MCF 10A (cell line): ENCODE results near the gene BDKRB2. TPM values are rescaled to one million over a fixed set of nuclear protein-coding genes. Genes with fewer than 3 reads are reported as not detected.
"Not testable (repeated sequence)": the region's sequence is repeated elsewhere in the genome, so short reads cannot be mapped to it uniquely, and the experiment has no call there.

ENCODE experiments used
- BruUV-seq: library from RNA; stranded (reverse); fragments of 400-500 nt; replicated peaks from 2 replicates; lab custom pipeline; 2021; lab: Mats Ljungman, UMichigan
- CTCF ChIA-PET: fragments of 300-600 bp; sonication (Branson Sonifier 250); formaldehyde crosslinking; extraction: SDS; loops from one replicate; lab custom pipeline; 2021; ENCODE audit warnings: antibody characterized with exemption, inconsistent platforms; lab: Yijun Ruan, JAX
- POLR2A ChIA-PET: fragments of 300-600, 350-650 bp; sonication (Branson Sonifier 250); formaldehyde crosslinking; extraction: SDS; loops from one replicate; lab custom pipeline; 2020; ENCODE audit warnings: antibody characterized with exemption, inconsistent platforms; lab: Yijun Ruan, JAX
- DNase-seq: peaks from one replicate; pipeline ENCODE4 v3.0.0-alpha.2; 2018; ENCODE audit not compliant: unreplicated experiment
- H3K27ac Mint-ChIP-seq: one replicate; pipeline ENCODE4 v1.8.0; 2022; ENCODE audit warnings: mild to moderate bottlenecking, low read depth, mixed read lengths; ENCODE audit not compliant: unreplicated experiment
- H3K27me3 Mint-ChIP-seq: one replicate; pipeline ENCODE4 v1.8.0; 2022; ENCODE audit warnings: mixed read lengths; ENCODE audit not compliant: insufficient read depth, unreplicated experiment
- H3K36me3 Mint-ChIP-seq: one replicate; pipeline ENCODE4 v1.8.0; 2022; ENCODE audit warnings: mild to moderate bottlenecking, moderate library complexity, mixed read lengths; ENCODE audit not compliant: insufficient read depth, unreplicated experiment
- H3K4me1 Mint-ChIP-seq: one replicate; pipeline ENCODE4 v1.8.0; 2022; ENCODE audit warnings: mixed read lengths; ENCODE audit not compliant: insufficient read depth, unreplicated experiment
- H3K4me3 Mint-ChIP-seq: one replicate; pipeline ENCODE4 v1.8.0; 2022; ENCODE audit warnings: mild to moderate bottlenecking, moderate library complexity, mixed read lengths; ENCODE audit not compliant: unreplicated experiment
- H3K9me3 Mint-ChIP-seq: one replicate; pipeline ENCODE4 v1.8.0; 2022; ENCODE audit warnings: mixed read lengths; ENCODE audit not compliant: unreplicated experiment
- intact Hi-C: fragments of 100-400 bp; cut with micrococcal nuclease; formaldehyde crosslinking; loops from 2 replicates; pipeline ENCODE4 v1.14.1; 2022
- total RNA-seq: library from RNA; stranded (reverse); gene quantifications from 2 replicates; pipeline ENCODE4 v1.2.3, GENCODE V29; 2022
- TF ChIP-seq, protein P1 (sequence below): fragments of 200-600 bp; IDR thresholded peaks from one replicate; pipeline ENCODE4 v1.8.0; 2022; ENCODE audit warnings: antibody characterized with exemption, mild to moderate bottlenecking; ENCODE audit not compliant: unreplicated experiment

The BDKRB2 gene
- total RNA-seq, 1 experiment from 2014 or later, result 2.8 TPM

GRCh38 chr14:96240641-96241040 is 36.0 kb downstream of the BDKRB2 start:
- Mint-ChIP-seq H3K27me3 (no peaks in the 10 kb centered on the region), H3K36me3 (no peaks in the 10 kb centered on the region), H3K4me3 (no peak overlapping the region), H3K4me1 (no peaks in the 10 kb centered on the region), H3K27ac (no peak overlapping the region), H3K9me3 (no peaks in the 10 kb centered on the region)
- no peak for DNase-seq
- TF ChIP-seq, protein P1, sequence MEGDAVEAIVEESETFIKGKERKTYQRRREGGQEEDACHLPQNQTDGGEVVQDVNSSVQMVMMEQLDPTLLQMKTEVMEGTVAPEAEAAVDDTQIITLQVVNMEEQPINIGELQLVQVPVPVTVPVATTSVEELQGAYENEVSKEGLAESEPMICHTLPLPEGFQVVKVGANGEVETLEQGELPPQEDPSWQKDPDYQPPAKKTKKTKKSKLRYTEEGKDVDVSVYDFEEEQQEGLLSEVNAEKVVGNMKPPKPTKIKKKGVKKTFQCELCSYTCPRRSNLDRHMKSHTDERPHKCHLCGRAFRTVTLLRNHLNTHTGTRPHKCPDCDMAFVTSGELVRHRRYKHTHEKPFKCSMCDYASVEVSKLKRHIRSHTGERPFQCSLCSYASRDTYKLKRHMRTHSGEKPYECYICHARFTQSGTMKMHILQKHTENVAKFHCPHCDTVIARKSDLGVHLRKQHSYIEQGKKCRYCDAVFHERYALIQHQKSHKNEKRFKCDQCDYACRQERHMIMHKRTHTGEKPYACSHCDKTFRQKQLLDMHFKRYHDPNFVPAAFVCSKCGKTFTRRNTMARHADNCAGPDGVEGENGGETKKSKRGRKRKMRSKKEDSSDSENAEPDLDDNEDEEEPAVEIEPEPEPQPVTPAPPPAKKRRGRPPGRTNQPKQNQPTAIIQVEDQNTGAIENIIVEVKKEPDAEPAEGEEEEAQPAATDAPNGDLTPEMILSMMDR, result no peak
- no TSS peak for BruUV-seq
- CTCF ChIA-PET, result interaction anchor here (0.8 kb wide), 1 partner anchor 142 kb away, joined by 3 read pairs; no protein-coding TSS in a partner anchor
- intact Hi-C loops, result no loop called here
- POLR2A ChIA-PET, result no interaction called here

GRCh38 chr14:96242126-96242525 is 37.5 kb downstream of the BDKRB2 start:
- Mint-ChIP-seq H3K9me3 (no peaks in the 10 kb centered on the region), H3K4me3 (no peak overlapping the region), H3K27me3 (no peaks in the 10 kb centered on the region), H3K4me1 (peaks cover 14% of the 10 kb centered on the region), H3K36me3 (no peaks in the 10 kb centered on the region), H3K27ac (no peak overlapping the region)
- BruUV-seq, result no TSS peak
- CTCF ChIA-PET, result interaction anchor here (0.8 kb wide), 1 partner anchor 10 kb away, joined by 4 read pairs; no protein-coding TSS in a partner anchor
- POLR2A ChIA-PET, result no interaction called here
- no peak for DNase-seq
- TF ChIP-seq, protein P1, result no peak
- intact Hi-C loops, result no loop called here

DNA sequence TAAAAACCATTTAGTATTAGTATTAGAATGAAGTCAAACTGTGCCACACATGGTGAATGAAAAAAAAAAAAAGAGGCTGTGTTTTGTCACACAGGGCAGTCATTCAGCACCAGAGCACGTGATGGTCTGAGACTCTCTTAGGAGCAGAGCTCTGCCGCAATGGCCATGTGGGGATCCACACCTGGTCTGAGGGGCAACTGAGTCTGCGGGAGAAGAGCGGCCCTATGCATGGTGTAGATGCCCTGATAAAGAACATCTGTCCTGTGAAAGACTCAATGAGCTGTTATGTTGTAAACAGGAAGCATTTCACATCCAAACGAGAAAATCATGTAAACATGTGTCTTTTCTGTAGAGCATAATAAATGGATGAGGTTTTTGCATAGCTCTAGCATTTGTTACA is 39.1 kb downstream of the BDKRB2 start:
- no peak for DNase-seq
- TF ChIP-seq, protein P1, result no peak
- ChIA-PET POLR2A (interaction anchor here (1.0 to 1.3 kb wide), 3 partner anchors 12 to 709 kb away, joined by 3 to 4 read pairs (median 3); partner anchors contain the start of genes BDKRB1 and GLRX5), CTCF (no interaction called here)
- H3K27me3 Mint-ChIP-seq, result no peaks in the 10 kb centered on the region
- no peaks in the 10 kb centered on the region for H3K36me3 Mint-ChIP-seq
- no peaks in the 10 kb centered on the region for H3K9me3 Mint-ChIP-seq
- no peak overlapping the region for H3K27ac Mint-ChIP-seq
- BruUV-seq, result no TSS peak
- H3K4me3 Mint-ChIP-seq, result no peak overlapping the region
- H3K4me1 Mint-ChIP-seq, result peaks cover 19% of the 10 kb centered on the region
- intact Hi-C loops, result no loop called here

GRCh38 chr14:96245074-96245473 is 40.4 kb downstream of the BDKRB2 start:
- DNase-seq, H3K4me3 Mint-ChIP-seq, H3K27me3 Mint-ChIP-seq, POLR2A ChIA-PET, H3K36me3 Mint-ChIP-seq, H3K27ac Mint-ChIP-seq, CTCF ChIA-PET, H3K9me3 Mint-ChIP-seq, intact Hi-C loops, BruUV-seq: not testable (repeated sequence)
- H3K4me1 Mint-ChIP-seq, result peaks cover 29% of the 10 kb centered on the region
